HepG2 (cell line): ENCODE results near the gene SENP5. TPM values are rescaled to one million over a fixed set of nuclear protein-coding genes. Genes with fewer than 3 reads are reported as not detected.

Source experiments
- ATAC-seq: fragments of 200-7000 bp; cut with Tn5 transposase; 3 replicates; pipeline ENCODE4 v1.9.1; 2020; ENCODE audit warnings: mild to moderate bottlenecking, moderate library complexity
- BruUV-seq: library from RNA; stranded (reverse); fragments of 400-500 nt; replicated peaks from 2 replicates; lab custom pipeline; 2021; lab: Mats Ljungman, UMichigan
- CTCF ChIA-PET: fragments of 300-600 bp; formaldehyde crosslinking; extraction: SDS; loops from one replicate; lab custom pipeline; 2021; ENCODE audit warnings: low total read pairs, inconsistent platforms, low intra/inter-chr PET ratio; lab: Yijun Ruan, JAX
- POLR2A ChIA-PET: fragments of 350-600 bp; sonication (Branson Sonifier 250); formaldehyde crosslinking; loops from one replicate; lab custom pipeline; 2020; ENCODE audit warnings: antibody characterized with exemption, inconsistent platforms; lab: Yijun Ruan, JAX
- DNase-seq: peaks from one replicate; pipeline ENCODE4 v3.0.0-alpha.2; 2015; ENCODE audit warnings: low spot score
- FAIRE-seq: peaks from 3 replicates; lab custom pipeline; 2011; peaks lifted over from hg19 to GRCh38; lab: Jason Lieb, UNC
- H2AFZ ChIP-seq: one replicate; pipeline ENCODE4 v1.6.1; 2011; ENCODE audit warnings: low read length, inconsistent platforms
- H3K27ac ChIP-seq: fragments of 300-600 bp; 3 replicates; pipeline ENCODE4 v1.8.0; 2011; ENCODE audit warnings: mixed run types, mild to moderate bottlenecking, mixed read lengths, low read length, inconsistent platforms; ENCODE audit not compliant: insufficient read depth; ENCODE audit errors: extremely low read length
- H3K27me3 ChIP-seq, 2 experiments: fragments of 200-600 bp in 1 of 2; 2 replicates in 1 of 2; 3 replicates in 1 of 2; pipeline versions ENCODE4 v1.6.0 to v1.8.0; 2011; ENCODE audit warnings: low read length in 2 of 2, mild to moderate bottlenecking in 2 of 2, moderate library complexity in 2 of 2, inconsistent platforms in 1 of 2; ENCODE audit not compliant: insufficient read depth in 2 of 2, control insufficient read depth in 1 of 2
- H3K36me3 ChIP-seq, 2 experiments: fragments of 200-600 bp in 1 of 2; replicated peaks in 1 of 2; 2 replicates in 1 of 2; 3 replicates in 1 of 2; pipeline versions ENCODE4 v1.5.1 to v1.8.0; 2011; ENCODE audit warnings: low read length in 2 of 2, inconsistent platforms in 1 of 2; ENCODE audit not compliant: insufficient read depth in 2 of 2, control insufficient read depth in 1 of 2
- H3K4me1 ChIP-seq: 2 replicates; pipeline ENCODE4 v1.5.1; 2012; ENCODE audit warnings: low read length, inconsistent platforms; ENCODE audit not compliant: insufficient read depth
- H3K4me2 ChIP-seq: 2 replicates; pipeline ENCODE4 v1.6.0; 2011; ENCODE audit warnings: low read depth, low read length, inconsistent platforms
- H3K4me3 ChIP-seq, 3 experiments: fragments of 200-600 bp in 1 of 3; sonication (generic), shearing (Covaris generic) in 1 of 3; replicated peaks in 1 of 3; 2 replicates each; pipeline ENCODE4 v1.5.1; 2011 to 2016; ENCODE audit warnings: low read length in 3 of 3, inconsistent platforms in 2 of 3, low read depth in 2 of 3, mild to moderate bottlenecking in 2 of 3, control low read depth in 1 of 3, mixed read lengths in 1 of 3; ENCODE audit not compliant: insufficient read depth in 1 of 3
- H3K79me2 ChIP-seq: one replicate; pipeline ENCODE4 v1.6.1; 2011; ENCODE audit warnings: low read length, inconsistent platforms; ENCODE audit not compliant: insufficient read depth
- H3K9ac ChIP-seq: 2 replicates; pipeline ENCODE4 v1.6.0; 2011; ENCODE audit warnings: mild to moderate bottlenecking, low read depth, low read length, inconsistent platforms; ENCODE audit not compliant: insufficient read depth
- H3K9me3 ChIP-seq: 2 replicates; pipeline ENCODE4 v1.5.1; 2012; ENCODE audit warnings: mild to moderate bottlenecking, low read length
- H4K20me1 ChIP-seq: 2 replicates; pipeline ENCODE4 v1.6.0; 2011; ENCODE audit warnings: inconsistent platforms, mild to moderate bottlenecking, low read length, moderate library complexity; ENCODE audit not compliant: insufficient read depth
- HMGA1 ChIP-seq: sonication (generic); formaldehyde crosslinking; conservative IDR thresholded peaks from 2 replicates; pipeline ENCODE4 v1.4.0; 2020; ENCODE audit warnings: missing genetic modification reagents
- LCORL ChIP-seq, 2 experiments: fragments of 450-650 bp in 1 of 2; sonication (generic) in 1 of 2; formaldehyde crosslinking in 1 of 2; IDR thresholded peaks; 2 replicates each; pipeline versions ENCODE4 v1.5.0 to v1.6.1; 2017 to 2020; ENCODE audit warnings: antibody characterized with exemption in 1 of 2, missing genetic modification reagents in 1 of 2
- MEIS2 ChIP-seq: sonication (generic); formaldehyde crosslinking; IDR thresholded peaks from 2 replicates; pipeline ENCODE4 v1.9.0; 2021; ENCODE audit warnings: mild to moderate bottlenecking, missing genetic modification reagents
- NFIB ChIP-seq: sonication (generic); formaldehyde crosslinking; IDR thresholded peaks from 2 replicates; pipeline ENCODE4 v1.9.0; 2021; ENCODE audit warnings: missing genetic modification reagents, mild to moderate bottlenecking, borderline replicate concordance
- POLR2G ChIP-seq: fragments of 200-400 bp; formaldehyde crosslinking; IDR thresholded peaks from 2 replicates; pipeline ENCODE4 v1.6.1; 2018; ENCODE audit warnings: mild to moderate bottlenecking, low read depth, low read length, moderate library complexity
- REPIN1 ChIP-seq: sonication (generic); formaldehyde crosslinking; IDR thresholded peaks from 2 replicates; pipeline ENCODE4 v1.8.0; 2022; ENCODE audit warnings: missing genetic modification reagents, low read depth, mild to moderate bottlenecking, borderline replicate concordance
- SUZ12 ChIP-seq: fragments of 150-350 bp; IDR thresholded peaks from 2 replicates; pipeline ENCODE4 v1.6.1; 2014; ENCODE audit warnings: low read depth, low read length
- ZNF101 ChIP-seq: sonication (generic); formaldehyde crosslinking; IDR thresholded peaks from 2 replicates; pipeline ENCODE4 v1.4.0; 2020; ENCODE audit warnings: mild to moderate bottlenecking, low read depth, missing genetic modification reagents, borderline replicate concordance
- ZNF263 ChIP-seq: sonication (generic); formaldehyde crosslinking; IDR thresholded peaks from 2 replicates; pipeline ENCODE4 v1.4.0; 2020; ENCODE audit warnings: missing genetic modification reagents
- ZNF746 ChIP-seq: sonication (generic); formaldehyde crosslinking; IDR thresholded peaks from 2 replicates; pipeline ENCODE4 v1.8.0; 2022; ENCODE audit warnings: mild to moderate bottlenecking, missing genetic modification reagents
- ZSCAN30 ChIP-seq: sonication (generic); formaldehyde crosslinking; IDR thresholded peaks from 2 replicates; pipeline ENCODE4 v1.5.0; 2020; ENCODE audit warnings: mild to moderate bottlenecking, missing genetic modification reagents
- WGBS: methylation state at CpG from one replicate; pipeline ENCODE4 v1.1.6; 2017; ENCODE audit warnings: low lambda C conversion rate; 5-methylcytosine and 5-hydroxymethylcytosine counted together
- in situ Hi-C: cut with HindIII; loops from 2 replicates; pipeline ENCODE4 v1.10.0; 2017; ENCODE audit warnings: low pct_unique_long_range_greater_than_20kb; ENCODE audit not compliant: extremely low pct_ligation_motif_present
- intact Hi-C: fragments of 100-400 bp; cut with micrococcal nuclease; formaldehyde crosslinking; loops from one replicate; pipeline ENCODE4 v1.10.0; 2022; ENCODE audit not compliant: unreplicated experiment
- polyA plus RNA-seq, 8 experiments: library from polyadenylated mRNA; depleted of rRNA in 3 of 8; stranded (reverse) in 7 of 8; unstranded in 1 of 8; fragments of >200 nt; fragmentation: Illumina TruSeq in 4 of 8; extraction: Trizol in 4 of 8; gene quantifications; 2 replicates each; pipeline versions ENCODE4 v1.2.1 to v1.2.3, GENCODE V29; 2011 to 2016; ENCODE audit warnings: low read depth in 4 of 8, missing spikeins in 1 of 8, mixed read lengths in 1 of 8; ENCODE audit not compliant: insufficient read depth in 1 of 8
- total RNA-seq, 5 experiments: library from RNA; depleted of rRNA; stranded (reverse); fragments of >200 nt; fragmentation: Illumina TruSeq; extraction: Trizol; gene quantifications; 2 replicates each; pipeline ENCODE4 v1.2.3, GENCODE V29; 2016; ENCODE audit warnings: low read depth in 1 of 5
- TF ChIP-seq, protein P1 (sequence below): sonication (generic); formaldehyde crosslinking; IDR thresholded peaks from 2 replicates; pipeline ENCODE4 v1.5.0; 2020; ENCODE audit warnings: missing genetic modification reagents, mild to moderate bottlenecking, borderline replicate concordance
- TF ChIP-seq, protein P2 (sequence below): sonication (generic); formaldehyde crosslinking; IDR thresholded peaks from 2 replicates; pipeline ENCODE4 v1.9.0; 2021; ENCODE audit warnings: missing genetic modification reagents, mild to moderate bottlenecking, borderline replicate concordance
- TF ChIP-seq, protein P3 (sequence below): sonication (generic); formaldehyde crosslinking; IDR thresholded peaks from 2 replicates; pipeline ENCODE4 v1.4.0; 2020; ENCODE audit warnings: missing genetic modification reagents, borderline replicate concordance
- TF ChIP-seq, protein P4 (sequence below): sonication (generic); formaldehyde crosslinking; IDR thresholded peaks from 2 replicates; pipeline ENCODE4 v1.4.0; 2020; ENCODE audit warnings: missing genetic modification reagents
- TF ChIP-seq, protein P5 (sequence below): sonication (generic); formaldehyde crosslinking; IDR thresholded peaks from 2 replicates; pipeline ENCODE4 v1.8.1; 2023; ENCODE audit warnings: missing genetic modification reagents, inconsistent platforms, borderline replicate concordance

Gene SENP5
- total and polyA plus RNA-seq, 2 of the 13 experiments (the other 11 are each of a cell fraction or from before 2014, with no cell fraction given) = 17.6 to 30.9 TPM

DNA sequence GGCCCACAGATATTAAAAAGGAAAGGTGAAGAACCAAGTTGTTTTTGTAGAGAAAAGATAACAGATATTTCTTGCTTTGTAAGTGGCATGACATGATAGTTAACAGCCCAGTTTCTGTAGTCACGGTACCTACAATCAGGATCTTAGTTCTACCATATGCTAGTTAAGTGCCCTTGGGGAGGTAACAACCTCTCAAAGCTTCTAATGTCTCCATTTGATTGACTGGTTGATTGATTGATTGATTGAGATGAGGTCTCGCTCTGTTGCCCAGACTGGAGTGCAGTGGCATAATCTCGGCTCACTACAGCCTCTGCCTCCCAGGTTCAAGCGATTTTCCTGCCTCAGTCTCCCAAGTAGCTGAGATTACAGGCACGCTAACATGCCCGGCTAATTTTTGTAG, 28.5 kb downstream of the SENP5 start:
- BruUV-seq = no TSS peak
- H3K9me3 ChIP-seq = 0 out of 2 replicates have a peak, but pooled peaks cover 4% of the 10 kb centered on the region
- 0 out of 2 replicates have a peak overlapping the region, but pooled peaks have one; percentile 74 for H3K4me2 ChIP-seq
- no peak overlapping the region for H2AFZ ChIP-seq
- H3K27ac ChIP-seq = peak overlapping the region; percentile 26
- FAIRE-seq = no peak
- H3K36me3 ChIP-seq = peaks cover 3 to 14% of the 10 kb centered on the region in 2 experiments; a peak in 4 of 5 replicates
- no peak overlapping the region for H3K4me3 ChIP-seq
- TF ChIP-seq POLR2G (no peak), LCORL (IDR thresholded peaks at IDR 0.05) (no peak), LCORL (CRISPR knock-in tag; IDR thresholded peaks at IDR 0.05) (no peak), NFIB (CRISPR knock-in tag) (no peak), MEIS2 (no peak), ZNF263 (CRISPR knock-in tag) (no peak), SUZ12 (no peak), ZSCAN30 (CRISPR knock-in tag) (no peak), ZNF101 (CRISPR knock-in tag) (no peak), ZNF746 (CRISPR knock-in tag) (no peak), HMGA1 (CRISPR knock-in tag) (no peak), REPIN1 (no peak)
- TF ChIP-seq, protein P1, sequence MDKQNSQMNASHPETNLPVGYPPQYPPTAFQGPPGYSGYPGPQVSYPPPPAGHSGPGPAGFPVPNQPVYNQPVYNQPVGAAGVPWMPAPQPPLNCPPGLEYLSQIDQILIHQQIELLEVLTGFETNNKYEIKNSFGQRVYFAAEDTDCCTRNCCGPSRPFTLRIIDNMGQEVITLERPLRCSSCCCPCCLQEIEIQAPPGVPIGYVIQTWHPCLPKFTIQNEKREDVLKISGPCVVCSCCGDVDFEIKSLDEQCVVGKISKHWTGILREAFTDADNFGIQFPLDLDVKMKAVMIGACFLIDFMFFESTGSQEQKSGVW (CRISPR knock-in tag) = no peak
- TF ChIP-seq, protein P2, sequence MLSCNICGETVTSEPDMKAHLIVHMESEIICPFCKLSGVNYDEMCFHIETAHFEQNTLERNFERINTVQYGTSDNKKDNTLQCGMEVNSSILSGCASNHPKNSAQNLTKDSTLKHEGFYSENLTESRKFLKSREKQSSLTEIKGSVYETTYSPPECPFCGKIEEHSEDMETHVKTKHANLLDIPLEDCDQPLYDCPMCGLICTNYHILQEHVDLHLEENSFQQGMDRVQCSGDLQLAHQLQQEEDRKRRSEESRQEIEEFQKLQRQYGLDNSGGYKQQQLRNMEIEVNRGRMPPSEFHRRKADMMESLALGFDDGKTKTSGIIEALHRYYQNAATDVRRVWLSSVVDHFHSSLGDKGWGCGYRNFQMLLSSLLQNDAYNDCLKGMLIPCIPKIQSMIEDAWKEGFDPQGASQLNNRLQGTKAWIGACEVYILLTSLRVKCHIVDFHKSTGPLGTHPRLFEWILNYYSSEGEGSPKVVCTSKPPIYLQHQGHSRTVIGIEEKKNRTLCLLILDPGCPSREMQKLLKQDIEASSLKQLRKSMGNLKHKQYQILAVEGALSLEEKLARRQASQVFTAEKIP = no peak
- TF ChIP-seq, protein P3, sequence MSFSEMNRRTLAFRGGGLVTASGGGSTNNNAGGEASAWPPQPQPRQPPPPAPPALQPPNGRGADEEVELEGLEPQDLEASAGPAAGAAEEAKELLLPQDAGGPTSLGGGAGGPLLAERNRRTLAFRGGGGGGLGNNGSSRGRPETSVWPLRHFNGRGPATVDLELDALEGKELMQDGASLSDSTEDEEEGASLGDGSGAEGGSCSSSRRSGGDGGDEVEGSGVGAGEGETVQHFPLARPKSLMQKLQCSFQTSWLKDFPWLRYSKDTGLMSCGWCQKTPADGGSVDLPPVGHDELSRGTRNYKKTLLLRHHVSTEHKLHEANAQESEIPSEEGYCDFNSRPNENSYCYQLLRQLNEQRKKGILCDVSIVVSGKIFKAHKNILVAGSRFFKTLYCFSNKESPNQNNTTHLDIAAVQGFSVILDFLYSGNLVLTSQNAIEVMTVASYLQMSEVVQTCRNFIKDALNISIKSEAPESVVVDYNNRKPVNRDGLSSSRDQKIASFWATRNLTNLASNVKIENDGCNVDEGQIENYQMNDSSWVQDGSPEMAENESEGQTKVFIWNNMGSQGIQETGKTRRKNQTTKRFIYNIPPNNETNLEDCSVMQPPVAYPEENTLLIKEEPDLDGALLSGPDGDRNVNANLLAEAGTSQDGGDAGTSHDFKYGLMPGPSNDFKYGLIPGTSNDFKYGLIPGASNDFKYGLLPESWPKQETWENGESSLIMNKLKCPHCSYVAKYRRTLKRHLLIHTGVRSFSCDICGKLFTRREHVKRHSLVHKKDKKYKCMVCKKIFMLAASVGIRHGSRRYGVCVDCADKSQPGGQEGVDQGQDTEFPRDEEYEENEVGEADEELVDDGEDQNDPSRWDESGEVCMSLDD (CRISPR knock-in tag) = no peak
- TF ChIP-seq, protein P4, sequence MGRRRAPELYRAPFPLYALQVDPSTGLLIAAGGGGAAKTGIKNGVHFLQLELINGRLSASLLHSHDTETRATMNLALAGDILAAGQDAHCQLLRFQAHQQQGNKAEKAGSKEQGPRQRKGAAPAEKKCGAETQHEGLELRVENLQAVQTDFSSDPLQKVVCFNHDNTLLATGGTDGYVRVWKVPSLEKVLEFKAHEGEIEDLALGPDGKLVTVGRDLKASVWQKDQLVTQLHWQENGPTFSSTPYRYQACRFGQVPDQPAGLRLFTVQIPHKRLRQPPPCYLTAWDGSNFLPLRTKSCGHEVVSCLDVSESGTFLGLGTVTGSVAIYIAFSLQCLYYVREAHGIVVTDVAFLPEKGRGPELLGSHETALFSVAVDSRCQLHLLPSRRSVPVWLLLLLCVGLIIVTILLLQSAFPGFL (CRISPR knock-in tag) = no peak
- TF ChIP-seq, protein P5, sequence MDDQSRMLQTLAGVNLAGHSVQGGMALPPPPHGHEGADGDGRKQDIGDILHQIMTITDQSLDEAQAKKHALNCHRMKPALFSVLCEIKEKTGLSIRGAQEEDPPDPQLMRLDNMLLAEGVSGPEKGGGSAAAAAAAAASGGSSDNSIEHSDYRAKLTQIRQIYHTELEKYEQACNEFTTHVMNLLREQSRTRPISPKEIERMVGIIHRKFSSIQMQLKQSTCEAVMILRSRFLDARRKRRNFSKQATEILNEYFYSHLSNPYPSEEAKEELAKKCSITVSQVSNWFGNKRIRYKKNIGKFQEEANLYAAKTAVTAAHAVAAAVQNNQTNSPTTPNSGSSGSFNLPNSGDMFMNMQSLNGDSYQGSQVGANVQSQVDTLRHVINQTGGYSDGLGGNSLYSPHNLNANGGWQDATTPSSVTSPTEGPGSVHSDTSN (CRISPR knock-in tag) = no peak
- H3K79me2 ChIP-seq = peaks cover 48% of the 10 kb centered on the region
- H3K9ac ChIP-seq = no peak overlapping the region
- WGBS = 93% methylated on average over 6 of the region's 6 CpGs
- CTCF ChIA-PET = no interaction called here
- H3K27me3 ChIP-seq = no peaks in the 10 kb centered on the region
- H3K4me1 ChIP-seq = peaks cover 37% of the 10 kb centered on the region
- intact Hi-C loops (no loop called here), in situ Hi-C loops (no loop called here)
- no peak for ATAC-seq
- no peaks in the 10 kb centered on the region for H4K20me1 ChIP-seq
- no peak for DNase-seq
- POLR2A ChIA-PET = no interaction called here
